ENCODE measurements around the gene S100A16.

The S100A16 gene, protein sequence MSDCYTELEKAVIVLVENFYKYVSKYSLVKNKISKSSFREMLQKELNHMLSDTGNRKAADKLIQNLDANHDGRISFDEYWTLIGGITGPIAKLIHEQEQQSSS

DNA sequence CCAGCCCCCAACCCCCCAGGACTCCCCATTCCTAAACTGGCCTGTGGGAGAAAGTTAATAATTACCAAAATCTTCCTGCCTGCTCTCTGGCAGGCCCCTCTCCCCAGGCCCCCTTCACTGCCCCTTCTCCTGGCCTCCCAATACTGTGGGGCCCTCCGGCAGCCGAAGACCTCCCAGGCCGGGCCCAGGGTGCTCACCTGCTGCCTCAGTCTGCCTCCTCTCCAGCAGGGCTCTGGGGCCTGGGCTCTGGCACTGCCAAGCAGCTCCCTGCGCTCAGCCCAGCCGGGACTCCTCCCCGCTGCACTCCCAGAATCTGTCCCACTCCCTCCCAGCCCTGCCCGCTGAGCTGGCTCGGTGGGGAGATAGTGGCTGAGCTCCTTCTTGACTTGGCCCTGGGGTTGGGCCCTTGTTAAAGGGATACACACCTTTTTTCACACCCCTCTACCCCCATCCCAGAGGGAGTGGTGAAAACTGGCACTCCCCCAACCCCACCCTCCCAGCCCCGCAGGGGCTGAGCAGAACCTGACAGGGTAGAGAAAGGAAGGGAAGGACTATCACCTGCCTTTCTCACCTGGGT is at the start of gene S100A16:
Gene S100A16, minus strand, starts transcription at position 383 of the 577 bp plus-strand sequence. CDS start 4,986 bp downstream, outside the sequence.
- peak; percentile 51 to 79 for DNase-seq (ENCODE audit: low read depth in 2 of 2)

DNA sequence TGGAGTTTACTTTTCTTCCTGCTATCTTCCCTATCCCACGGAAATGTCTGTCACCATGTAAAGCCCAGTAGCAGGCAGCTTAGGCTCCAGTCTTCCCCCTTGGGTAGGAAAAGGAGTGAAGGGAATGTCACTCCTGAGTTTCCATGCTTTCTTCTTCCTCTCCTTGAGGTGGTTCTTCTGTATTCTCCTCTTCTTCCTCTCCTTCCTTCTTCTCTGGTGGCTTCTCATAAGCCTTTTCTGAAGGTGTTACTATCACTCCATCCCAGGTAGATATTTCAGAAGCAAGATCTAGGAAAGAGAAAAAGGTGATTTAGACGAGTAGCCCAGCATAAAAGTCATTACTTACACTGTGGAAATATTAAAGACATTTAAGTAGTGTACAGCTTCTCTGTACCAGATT is 49.3 kb upstream of the S100A16 start:
- H3K4me3 ChIP-seq (replicated peaks in 1 of 2; ENCODE audit: low read depth in 2 of 2, low read length in 2 of 2): no peak overlapping the region
- DNase-seq (ENCODE audit: low read depth in 2 of 2): no peak
- TF ChIP-seq, protein P1, sequence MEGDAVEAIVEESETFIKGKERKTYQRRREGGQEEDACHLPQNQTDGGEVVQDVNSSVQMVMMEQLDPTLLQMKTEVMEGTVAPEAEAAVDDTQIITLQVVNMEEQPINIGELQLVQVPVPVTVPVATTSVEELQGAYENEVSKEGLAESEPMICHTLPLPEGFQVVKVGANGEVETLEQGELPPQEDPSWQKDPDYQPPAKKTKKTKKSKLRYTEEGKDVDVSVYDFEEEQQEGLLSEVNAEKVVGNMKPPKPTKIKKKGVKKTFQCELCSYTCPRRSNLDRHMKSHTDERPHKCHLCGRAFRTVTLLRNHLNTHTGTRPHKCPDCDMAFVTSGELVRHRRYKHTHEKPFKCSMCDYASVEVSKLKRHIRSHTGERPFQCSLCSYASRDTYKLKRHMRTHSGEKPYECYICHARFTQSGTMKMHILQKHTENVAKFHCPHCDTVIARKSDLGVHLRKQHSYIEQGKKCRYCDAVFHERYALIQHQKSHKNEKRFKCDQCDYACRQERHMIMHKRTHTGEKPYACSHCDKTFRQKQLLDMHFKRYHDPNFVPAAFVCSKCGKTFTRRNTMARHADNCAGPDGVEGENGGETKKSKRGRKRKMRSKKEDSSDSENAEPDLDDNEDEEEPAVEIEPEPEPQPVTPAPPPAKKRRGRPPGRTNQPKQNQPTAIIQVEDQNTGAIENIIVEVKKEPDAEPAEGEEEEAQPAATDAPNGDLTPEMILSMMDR (IDR thresholded peaks at IDR 0.05; ENCODE audit: low read depth, low read length): no peak

More for the DNA sequence above, at the start of gene S100A16:
- TF ChIP-seq, protein P1 (IDR thresholded peaks at IDR 0.05; ENCODE audit: low read depth, low read length): no peak
- peak within 1 kb of the TSS; percentile 71 to 77 for H3K4me3 ChIP-seq (replicated peaks in 1 of 2; ENCODE audit: low read depth in 2 of 2, low read length in 2 of 2)

DNA sequence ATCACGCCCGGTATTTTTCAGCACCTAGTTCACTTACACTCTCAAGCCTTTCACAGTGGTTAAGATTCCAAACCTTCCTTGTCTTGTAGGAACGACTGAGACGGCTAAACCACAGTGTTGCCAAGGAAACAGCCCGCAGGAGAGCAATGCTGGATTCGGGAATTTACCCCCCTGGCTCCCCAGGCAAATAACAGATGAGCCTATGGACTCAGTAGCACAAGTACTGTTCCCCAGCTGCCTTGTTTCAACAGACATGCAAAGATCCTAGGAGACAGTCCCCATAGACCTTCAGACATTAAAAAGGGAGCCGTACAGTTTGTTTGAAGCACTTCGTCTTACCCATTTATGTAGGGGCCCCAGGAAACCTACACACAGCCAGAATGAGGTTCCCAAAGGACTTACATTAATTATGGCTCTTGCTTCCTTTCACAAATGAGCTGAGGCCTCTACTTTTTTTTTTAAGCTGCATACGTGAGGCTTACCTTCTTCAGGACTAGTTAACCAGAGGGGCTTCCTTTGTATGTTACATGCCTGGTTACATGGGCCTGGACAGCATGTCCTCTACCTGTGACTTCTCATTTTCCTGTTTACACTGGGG is 48.3 kb upstream of the S100A16 start:
- no peak overlapping the region for H3K4me3 ChIP-seq (replicated peaks in 1 of 2; ENCODE audit: low read depth in 2 of 2, low read length in 2 of 2)
- DNase-seq (ENCODE audit: low read depth in 2 of 2): no peak
- TF ChIP-seq, protein P1 (IDR thresholded peaks at IDR 0.05; ENCODE audit: low read depth, low read length): no peak

DNA sequence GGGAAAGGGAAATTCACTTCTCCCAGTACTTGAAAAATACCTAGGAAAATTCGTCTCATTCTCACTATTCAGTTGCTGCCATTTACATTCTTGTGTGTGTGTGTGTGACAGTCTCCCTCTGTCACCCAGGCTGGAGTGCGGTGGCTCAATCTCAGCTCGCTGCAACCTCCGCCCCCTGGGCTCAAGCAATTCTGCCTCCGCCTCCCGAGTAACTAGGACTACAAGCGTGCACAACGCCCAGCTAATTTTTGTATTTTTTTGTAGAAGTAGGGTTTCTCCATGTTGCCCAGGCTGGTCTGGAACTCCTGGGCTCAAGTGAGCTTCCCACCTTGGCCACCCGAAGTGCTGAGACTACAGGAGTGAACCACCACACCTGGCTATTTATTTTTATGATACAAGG is 46.7 kb upstream of the S100A16 start:
- TF ChIP-seq, protein P1 (IDR thresholded peaks at IDR 0.05; ENCODE audit: low read depth, low read length): no peak
- no peak for DNase-seq (ENCODE audit: low read depth in 2 of 2)
- H3K4me3 ChIP-seq (replicated peaks in 1 of 2; ENCODE audit: low read depth in 2 of 2, low read length in 2 of 2): peak overlapping the region; percentile 81 to 91

DNA sequence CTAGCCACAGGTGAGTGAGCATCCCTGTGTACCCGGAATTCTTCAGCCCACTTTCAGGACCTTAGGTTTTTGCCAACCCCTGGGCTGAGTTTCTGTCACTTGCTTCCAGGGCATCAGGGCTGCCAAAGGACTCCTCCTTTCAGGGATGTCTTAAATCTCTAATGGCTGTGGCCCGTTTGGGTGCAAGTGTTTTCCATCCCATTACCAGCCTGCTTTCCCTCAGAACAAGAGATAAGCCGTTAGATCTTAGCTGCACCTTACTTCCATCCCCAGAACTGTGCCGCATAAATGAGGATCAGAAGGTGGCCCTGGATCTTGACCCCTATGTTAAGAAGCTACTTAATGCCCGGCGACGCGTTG is 46.2 kb upstream of the S100A16 start:
- TF ChIP-seq, protein P1 (IDR thresholded peaks at IDR 0.05; ENCODE audit: low read depth, low read length): no peak
- no peak for DNase-seq (ENCODE audit: low read depth in 2 of 2)
- peak overlapping the region; percentile 81 to 91 for H3K4me3 ChIP-seq (replicated peaks in 1 of 2; ENCODE audit: low read depth in 2 of 2, low read length in 2 of 2)

DNA sequence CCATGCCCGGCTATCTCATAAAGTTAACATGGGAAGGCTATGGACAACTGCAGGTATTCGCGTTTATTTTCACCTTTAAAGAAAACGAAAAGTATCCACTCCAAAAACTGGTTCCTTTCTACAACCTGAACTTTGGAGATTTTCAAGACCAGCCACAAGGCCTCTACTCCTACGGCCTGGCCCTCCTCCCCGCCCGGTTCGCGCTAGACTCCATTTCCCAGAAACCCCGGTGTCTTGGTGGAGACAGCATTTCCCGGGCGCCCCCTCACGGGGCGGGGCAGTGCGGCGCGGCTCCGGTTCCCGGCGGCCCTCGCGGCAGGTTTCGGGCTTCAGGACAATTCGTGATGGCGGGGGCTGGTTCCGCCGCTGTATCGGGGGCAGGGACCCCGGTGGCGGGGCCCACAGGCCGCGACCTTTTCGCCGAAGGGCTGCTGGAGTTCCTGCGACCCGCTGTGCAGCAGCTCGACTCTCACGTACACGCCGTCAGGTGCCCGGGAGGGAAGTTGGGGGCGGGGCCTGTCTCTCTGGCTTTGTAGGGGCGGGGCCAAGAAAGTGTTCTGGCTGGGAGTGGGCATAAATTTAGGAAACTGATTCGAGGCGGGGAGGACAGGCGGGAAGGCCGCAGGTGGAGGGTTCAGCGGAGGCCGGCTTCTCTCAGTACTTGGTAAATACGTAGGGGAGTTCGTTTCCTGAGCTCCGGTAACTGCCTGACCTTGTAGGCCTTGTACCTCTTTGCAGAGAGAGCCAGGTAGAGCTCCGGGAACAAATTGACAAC is 45.6 kb upstream of the S100A16 start, which contains the start of gene SNAPIN:
Gene SNAPIN, plus strand, starts transcription at position 304 of the 775 bp plus-strand sequence. Its CDS starts 41 bp downstream, at position 345.
- peak within 1 kb of the TSS; percentile 81 to 91 for H3K4me3 ChIP-seq (replicated peaks in 1 of 2; ENCODE audit: low read depth in 2 of 2, low read length in 2 of 2)
- TF ChIP-seq, protein P1 (IDR thresholded peaks at IDR 0.05; ENCODE audit: low read depth, low read length): no peak
- DNase-seq (ENCODE audit: low read depth in 2 of 2): peak; percentile 84 to 91
